DMS153 (cell line): Measurements from ENCODE around the gene CDK13.

ENCODE experiments used
- DNase-seq: peaks from one replicate; lab custom pipeline; 2025; lab: John Stamatoyannopoulos, UW

The CDK13 gene

DNA sequence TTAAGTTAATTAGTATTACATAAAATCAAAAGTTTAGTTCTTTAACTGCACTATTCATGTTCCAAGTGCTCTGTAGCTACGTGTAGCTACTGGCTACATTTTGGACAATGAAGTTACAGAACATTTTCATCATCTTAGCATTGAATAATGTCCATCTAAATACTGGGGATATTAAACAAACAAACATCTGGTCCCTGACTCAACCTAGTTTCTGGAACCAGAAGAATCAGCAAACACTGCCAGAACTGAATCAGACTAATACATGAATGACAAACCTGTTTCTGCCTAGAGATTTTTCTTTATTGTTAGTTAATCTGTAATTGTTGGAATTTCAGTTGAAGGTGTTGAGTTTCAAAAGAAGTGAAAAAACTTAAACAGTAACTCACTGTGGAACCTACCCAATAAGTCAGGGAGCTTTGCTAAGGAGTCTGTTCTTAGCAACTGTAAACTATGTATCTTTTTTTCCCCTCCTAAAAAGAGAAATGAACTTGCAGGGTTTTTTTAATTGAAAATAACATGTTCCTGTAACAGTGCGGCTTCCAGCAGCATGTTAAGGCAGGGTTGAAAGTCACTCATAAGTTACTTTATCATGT lies 58.3 kb downstream of the CDK13 start:
- no peak for DNase-seq

- no peak for DNase-seq
Observed at GRCh38 chr7:40009301-40009700, 59.2 kb downstream of the CDK13 start.

DNA sequence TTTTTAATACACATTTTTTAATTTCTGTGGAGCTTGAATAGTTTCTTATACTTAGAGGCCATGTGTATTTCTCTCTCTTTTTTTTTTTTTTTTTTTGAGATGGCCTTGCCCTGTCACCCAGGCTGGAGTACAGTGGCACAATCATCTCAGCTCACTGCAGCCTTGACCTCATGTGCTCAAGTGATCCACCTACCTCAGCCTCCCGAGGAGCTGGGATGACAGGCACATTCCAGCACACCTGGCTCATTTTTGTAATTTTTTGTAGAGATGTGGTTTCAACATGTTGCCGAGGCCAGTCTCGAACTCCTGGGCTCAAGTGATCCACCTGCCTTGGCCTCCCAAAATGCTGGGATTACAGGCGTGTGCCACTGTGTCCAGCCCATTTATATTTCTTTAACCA lies 64.3 kb downstream of the CDK13 start:
- no peak for DNase-seq

GRCh38 chr7:40015790-40016296 lies 65.8 kb downstream of the CDK13 start:
- DNase-seq, result no peak

DNA sequence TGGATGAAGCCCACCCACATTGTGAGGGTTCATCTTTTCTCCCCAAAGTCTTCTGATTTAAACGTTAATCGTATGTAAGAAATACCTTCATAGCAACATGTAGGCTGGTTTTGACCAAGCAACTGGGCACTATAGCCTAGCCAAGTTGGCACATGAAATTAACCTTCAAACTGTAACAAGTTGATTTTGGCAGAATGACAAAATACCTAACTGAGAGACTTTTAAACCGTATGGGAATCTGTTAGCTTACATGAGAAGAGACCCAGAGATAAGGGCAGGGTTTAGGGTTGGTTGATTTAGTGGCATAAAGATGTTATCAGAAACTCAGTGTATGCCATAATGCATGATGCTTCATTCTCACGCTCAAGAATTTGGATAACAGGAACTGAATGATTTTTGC lies 69.5 kb downstream of the CDK13 start:
- no peak for DNase-seq

DNA sequence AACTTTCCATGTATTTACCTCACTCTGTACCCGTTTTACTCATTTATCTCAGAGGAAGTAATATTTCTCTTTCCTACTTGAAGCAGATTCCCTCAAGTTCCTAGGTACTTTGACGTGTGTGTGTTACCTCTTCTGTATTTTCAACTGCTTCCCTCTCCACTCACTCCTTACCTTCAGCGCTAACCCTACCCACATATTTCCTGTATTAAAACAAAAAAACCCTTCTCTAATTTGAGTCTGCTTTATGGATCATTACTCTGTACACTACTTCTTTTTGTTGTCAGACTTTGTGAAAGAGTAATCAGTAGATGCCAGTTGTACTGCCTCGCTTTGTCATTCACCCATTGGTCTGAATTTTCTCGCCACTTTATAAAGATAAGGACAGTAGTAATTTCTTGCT lies 74.0 kb downstream of the CDK13 start:
- DNase-seq, result no peak

DNA sequence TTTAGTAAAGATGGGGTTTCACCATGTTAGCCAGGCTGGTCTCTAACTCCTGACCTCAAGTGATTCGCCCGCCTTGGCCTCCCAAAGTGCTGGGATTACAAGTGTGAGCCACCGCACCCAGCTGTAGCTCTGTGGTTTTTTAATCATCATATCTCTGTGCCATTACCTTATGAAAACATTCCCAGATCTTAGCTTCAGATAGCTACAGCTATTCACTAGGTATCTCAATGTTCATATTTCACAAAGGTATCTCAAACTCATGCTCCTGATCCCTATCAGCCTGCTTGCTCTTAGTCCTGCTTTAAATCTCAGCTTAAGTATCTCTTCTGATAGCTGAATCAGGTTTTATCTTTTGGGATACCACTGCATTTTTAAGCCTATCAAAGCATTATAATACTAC lies 74.8 kb downstream of the CDK13 start:
- DNase-seq, result no peak

GRCh38 chr7:40027545-40027944 lies 77.5 kb downstream of the CDK13 start:
- no peak for DNase-seq

DNA sequence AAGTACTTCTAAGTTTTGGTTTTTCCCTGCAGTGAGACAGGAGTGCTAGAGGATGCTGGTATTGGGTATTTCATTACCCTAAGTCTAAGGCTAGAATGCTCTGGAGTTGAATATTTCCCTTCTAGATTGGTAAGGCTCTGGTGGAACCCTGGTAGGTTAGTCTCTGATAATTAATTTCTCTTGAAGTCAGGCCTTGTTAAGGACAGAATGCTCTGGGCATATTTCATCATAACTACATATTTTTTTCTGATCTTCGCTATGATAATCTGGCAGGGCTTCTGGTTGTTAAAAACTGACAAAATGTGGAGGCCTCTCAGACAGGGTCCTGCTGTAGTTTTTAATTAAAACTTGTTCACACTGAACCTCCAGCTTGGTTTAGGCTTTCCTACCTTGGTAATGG lies 83.8 kb downstream of the CDK13 start:
- no peak for DNase-seq

DNA sequence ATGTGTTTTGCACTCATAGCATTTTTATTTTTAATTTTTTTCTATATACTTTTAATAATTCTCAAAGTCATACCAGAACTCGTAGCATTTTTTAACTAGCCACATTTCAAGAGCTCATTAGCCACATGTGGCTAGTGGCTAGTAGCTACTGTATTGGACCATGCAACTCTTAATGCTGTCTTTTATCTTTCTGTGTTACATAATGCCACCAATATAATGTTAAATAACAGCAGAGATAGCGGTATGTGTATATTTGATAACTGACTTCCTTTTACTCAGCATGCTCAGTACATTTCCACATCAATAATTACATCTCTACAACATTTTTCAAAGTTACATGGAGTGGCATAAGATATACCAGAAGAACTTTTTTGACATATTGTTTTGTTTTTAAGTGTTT lies 91.4 kb downstream of the CDK13 start:
- no peak for DNase-seq

GRCh38 chr7:40043164-40043563 lies 93.1 kb downstream of the CDK13 start:
- no peak for DNase-seq

- DNase-seq, result no peak
Observed at GRCh38 chr7:40047661-40048060, 97.6 kb downstream of the CDK13 start.

- DNase-seq, result peak; percentile 47
Observed at GRCh38 chr7:40057292-40057691, 107.2 kb downstream of the CDK13 start.

DNA sequence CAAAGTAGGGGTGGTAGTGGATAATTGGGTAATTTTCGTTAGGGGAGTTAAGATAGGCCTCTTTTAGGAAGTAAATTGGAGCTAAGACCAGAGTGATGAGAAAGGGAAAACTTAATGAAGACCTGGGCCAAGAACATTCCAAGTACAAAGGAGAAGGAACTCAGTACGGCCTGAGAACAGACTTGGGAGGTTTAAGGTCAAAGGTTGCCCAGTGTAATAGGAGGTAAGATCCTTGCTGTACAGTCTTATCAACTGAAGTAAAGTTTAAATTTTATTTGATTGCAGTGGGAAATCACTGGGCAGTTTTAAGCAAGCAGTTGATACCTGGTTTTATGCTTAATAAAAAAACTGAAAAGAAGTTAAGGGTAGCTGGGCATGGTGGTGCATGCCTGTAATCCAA lies 108.0 kb downstream of the CDK13 start:
- DNase-seq, result no peak

GRCh38 chr7:40058636-40059035 lies 108.6 kb downstream of the CDK13 start:
- DNase-seq, result no peak

- DNase-seq, result no peak
Observed at GRCh38 chr7:40059057-40059456, 109.0 kb downstream of the CDK13 start.

GRCh38 chr7:40072268-40072667 lies 122.2 kb downstream of the CDK13 start:
- no peak for DNase-seq

GRCh38 chr7:40073239-40073638 lies 123.2 kb downstream of the CDK13 start:
- DNase-seq, result no peak

DNA sequence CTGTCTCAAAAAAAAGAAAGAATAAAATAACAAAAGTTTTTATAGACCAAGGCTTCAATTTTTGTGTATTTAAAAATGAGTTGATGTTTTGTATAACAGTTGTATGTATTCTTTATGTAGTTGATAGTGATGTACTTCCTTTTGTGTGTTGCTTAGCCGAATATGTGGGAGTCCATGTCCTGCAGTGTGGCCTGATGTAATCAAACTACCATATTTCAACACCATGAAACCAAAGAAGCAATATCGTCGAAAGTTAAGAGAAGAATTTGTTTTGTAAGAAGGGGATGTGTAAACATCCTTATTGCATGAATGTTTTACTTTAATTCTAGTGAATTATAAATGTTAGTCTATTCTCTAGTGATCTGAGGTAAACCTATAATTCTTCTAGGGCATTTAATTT lies 127.8 kb downstream of the CDK13 start:
- no peak for DNase-seq

GRCh38 chr7:40092182-40092581 lies 142.1 kb downstream of the CDK13 start:
- DNase-seq, result no peak

GRCh38 chr7:40093631-40094350 lies 143.7 kb downstream of the CDK13 start:
- no peak for DNase-seq

- no peak for DNase-seq
Observed at GRCh38 chr7:40095230-40095629, 145.2 kb downstream of the CDK13 start.

- no peak for DNase-seq
Observed at GRCh38 chr7:40095695-40096327, 145.8 kb downstream of the CDK13 start.
